SU-DHL-6 (cell line): ENCODE results near the gene CLMN.

Experiments
- H2AFZ ChIP-seq: fragments of 200-600 bp; sonication (generic); 2 replicates; pipeline ENCODE4 v1.6.1; 2014; ENCODE audit warnings: low read depth, mild to moderate bottlenecking, moderate library complexity, mixed read lengths, antibody characterized with exemption, low read length; ENCODE audit not compliant: severe bottlenecking
- H3F3A ChIP-seq: fragments of 200-600 bp; shearing (Covaris generic); 2 replicates; pipeline ENCODE4 v1.6.0; 2016; ENCODE audit warnings: antibody characterized with exemption, mild to moderate bottlenecking; ENCODE audit not compliant: insufficient read depth
- H3K27ac ChIP-seq: fragments of 200-600 bp; sonication (generic); 2 replicates; pipeline ENCODE4 v1.5.1; 2016; ENCODE audit warnings: low read depth, mild to moderate bottlenecking, low read length, moderate library complexity, mixed read lengths
- H3K27me3 ChIP-seq: fragments of 200-600 bp; sonication (generic), shearing (Covaris generic); 2 replicates; pipeline ENCODE4 v1.6.0; 2014; ENCODE audit warnings: mild to moderate bottlenecking, low read length
- H3K36me3 ChIP-seq: fragments of 200-600 bp; sonication (generic); 2 replicates; pipeline ENCODE4 v1.6.1; 2014; ENCODE audit warnings: mild to moderate bottlenecking, low read length, mixed read lengths
- H3K4me2 ChIP-seq: fragments of 300-600, 200-600 bp; shearing (Covaris generic), sonication (generic); 2 replicates; pipeline ENCODE4 v1.6.0; 2014; ENCODE audit warnings: low read length, low read depth, mild to moderate bottlenecking; ENCODE audit not compliant: poor library complexity, severe bottlenecking
- H3K4me3 ChIP-seq: fragments of 200-600 bp; sonication (generic); 2 replicates; pipeline ENCODE4 v1.5.1; 2014; ENCODE audit warnings: antibody characterized with exemption, low read length, mild to moderate bottlenecking, mixed read lengths; ENCODE audit not compliant: insufficient read depth, poor library complexity, severe bottlenecking
- H3K79me2 ChIP-seq: fragments of 200-600 bp; sonication (generic); 2 replicates; pipeline ENCODE4 v1.6.1; 2014; ENCODE audit warnings: mild to moderate bottlenecking, low read length, moderate library complexity; ENCODE audit not compliant: insufficient read depth
- H3K9ac ChIP-seq: fragments of 200-600 bp; sonication (generic); 2 replicates; pipeline ENCODE4 v1.7.0; 2014; ENCODE audit warnings: mild to moderate bottlenecking, low read length
- H3K9me2 ChIP-seq: fragments of 200-600 bp; sonication (generic); replicated peaks from 2 replicates; pipeline ENCODE4 v1.6.1; 2014; ENCODE audit warnings: low read length; ENCODE audit not compliant: insufficient read depth
- H3K9me3 ChIP-seq: fragments of 200-600 bp; sonication (generic); 2 replicates; pipeline ENCODE4 v1.6.1; 2014; ENCODE audit warnings: low read length, mixed read lengths; ENCODE audit not compliant: insufficient read depth
- H4K20me1 ChIP-seq: fragments of 200-600 bp; sonication (generic); 2 replicates; pipeline ENCODE4 v1.6.1; 2014; ENCODE audit warnings: low read depth, mild to moderate bottlenecking, antibody characterized with exemption, low read length, moderate library complexity, mixed read lengths
- CTCF ChIP-seq: fragments of 200-600 bp; sonication (generic); IDR thresholded peaks from one replicate; pipeline ENCODE4 v1.5.1; 2017; ENCODE audit warnings: antibody characterized with exemption, mild to moderate bottlenecking, low read length, moderate library complexity; ENCODE audit not compliant: insufficient read depth, poor library complexity, severe bottlenecking
- EZH2phosphoT487 ChIP-seq: fragments of 200-600 bp; sonication (generic), shearing (Covaris generic); conservative IDR thresholded peaks from 2 replicates; pipeline ENCODE4 v1.6.1; 2018; ENCODE audit warnings: mild to moderate bottlenecking, antibody characterized with exemption, low read length, moderate library complexity, mixed read lengths

CLMN gene

GRCh38 chr14:95258156-95258555 is 61.6 kb downstream of the CLMN start:
- no peak overlapping the region for H3K4me2 ChIP-seq
- no peaks in the 10 kb centered on the region for H4K20me1 ChIP-seq
- no peaks in the 10 kb centered on the region for H3K9me3 ChIP-seq
- no peak overlapping the region for H3K27ac ChIP-seq
- H3K36me3 ChIP-seq, result no peaks in the 10 kb centered on the region
- no peak overlapping the region for H3K4me3 ChIP-seq
- no peak overlapping the region for H3K9ac ChIP-seq
- no peaks in the 10 kb centered on the region for H3K27me3 ChIP-seq
- H3F3A ChIP-seq, result no peaks in the 10 kb centered on the region
- H2AFZ ChIP-seq, result no peak overlapping the region
- TF ChIP-seq EZH2phosphoT487 (no peak), CTCF (no peak)
- H3K9me2 ChIP-seq, result no peaks in the 10 kb centered on the region
- H3K79me2 ChIP-seq, result no peaks in the 10 kb centered on the region

- no peaks in the 10 kb centered on the region for H3K27me3 ChIP-seq
- TF ChIP-seq EZH2phosphoT487 (no peak), CTCF (no peak)
- H3K4me3 ChIP-seq, result no peak overlapping the region
- no peaks in the 10 kb centered on the region for H3K9me2 ChIP-seq
- no peaks in the 10 kb centered on the region for H4K20me1 ChIP-seq
- no peak overlapping the region for H2AFZ ChIP-seq
- no peaks in the 10 kb centered on the region for H3F3A ChIP-seq
- no peaks in the 10 kb centered on the region for H3K79me2 ChIP-seq
- no peak overlapping the region for H3K27ac ChIP-seq
- H3K9ac ChIP-seq, result no peak overlapping the region
- H3K9me3 ChIP-seq, result no peaks in the 10 kb centered on the region
- no peak overlapping the region for H3K4me2 ChIP-seq
- H3K36me3 ChIP-seq, result no peaks in the 10 kb centered on the region
These were observed 62.2 kb downstream of the CLMN start for GRCh38 chr14:95257521-95257920.

GRCh38 chr14:95256776-95257060 is 63.0 kb downstream of the CLMN start:
- no peak overlapping the region for H3K9ac ChIP-seq
- H3F3A ChIP-seq, result no peaks in the 10 kb centered on the region
- H3K36me3 ChIP-seq, result no peaks in the 10 kb centered on the region
- H2AFZ ChIP-seq, result no peak overlapping the region
- H3K79me2 ChIP-seq, result no peaks in the 10 kb centered on the region
- H3K9me3 ChIP-seq, result no peaks in the 10 kb centered on the region
- H4K20me1 ChIP-seq, result no peaks in the 10 kb centered on the region
- H3K4me2 ChIP-seq, result no peak overlapping the region
- no peaks in the 10 kb centered on the region for H3K9me2 ChIP-seq
- no peak overlapping the region for H3K4me3 ChIP-seq
- TF ChIP-seq EZH2phosphoT487, result no peak
- TF ChIP-seq CTCF, result no peak
- no peaks in the 10 kb centered on the region for H3K27me3 ChIP-seq
- no peak overlapping the region for H3K27ac ChIP-seq
